ENCODE data around the gene RUFY3. TPM values are rescaled to one million over a fixed set of nuclear protein-coding genes. Genes with fewer than 3 reads are reported as not detected.

RUFY3 gene
- total and polyA plus RNA-seq, 2 of the 13 experiments (the other 11 are each of a cell fraction or from before 2014, with no cell fraction given), result 17.9 to 25.3 TPM

GRCh38 chr4:70704215-70704930 is 17.4 kb upstream of the RUFY3 start (continued):
- TF ChIP-seq CTCF (CRISPR knock-in tag; IDR thresholded peaks at IDR 0.05) (peak; percentile 85), ZNF275 (CRISPR knock-in tag; IDR thresholded peaks at IDR 0.05; ENCODE audit: borderline replicate concordance) (no peak), DMAP1 (CRISPR knock-in tag; IDR thresholded peaks at IDR 0.05) (peak; percentile 15; the same call in 1 of the 2 replicates), ZMYM3 (CRISPR knock-in tag; IDR thresholded peaks at IDR 0.05) (peak; percentile 71; the same call in 1 of the 2 replicates), ZFP91 (CRISPR knock-in tag; IDR thresholded peaks at IDR 0.05; ENCODE audit: borderline replicate concordance) (0 out of 2 replicates have a peak, but pooled peaks have one; percentile 22), FOXC1 (CRISPR knock-in tag; IDR thresholded peaks at IDR 0.05; ENCODE audit: borderline replicate concordance) (peak; percentile 82), ZNF34 (CRISPR knock-in tag; IDR thresholded peaks at IDR 0.05; ENCODE audit: borderline replicate concordance) (no peak), USF2 (IDR thresholded peaks at IDR 0.05; ENCODE audit: low read depth, low read length) (no peak), USF2 (CRISPR knock-in tag; IDR thresholded peaks at IDR 0.05; ENCODE audit: borderline replicate concordance) (no peak), UBTF (CRISPR knock-in tag; IDR thresholded peaks at IDR 0.05) (peak; percentile 35), POLR2A (IDR thresholded peaks at IDR 0.05; ENCODE audit: insufficient read depth in 1 of 2, low read depth in 2 of 2, low read length in 2 of 2) (peak; percentile 56 to 75; a peak in 3 of 4 replicates), ZNF776 (CRISPR knock-in tag; IDR thresholded peaks at IDR 0.05) (peak; percentile 50; the same call in 1 of the 2 replicates), SP1 (IDR thresholded peaks at IDR 0.05) (no peak), SP1 (CRISPR knock-in tag; IDR thresholded peaks at IDR 0.05) (peak; percentile 46; the same call in 1 of the 2 replicates), ZNF574 (CRISPR knock-in tag; IDR thresholded peaks at IDR 0.05) (0 out of 2 replicates have a peak, but pooled peaks have one; percentile 19), MAFG (CRISPR knock-in tag; IDR thresholded peaks at IDR 0.05) (no peak)
